ENCODE measurements around the gene CPM. TPM values are rescaled to one million over a fixed set of nuclear protein-coding genes. Genes with fewer than 3 reads are reported as not detected.

CPM gene
- total RNA-seq, 1 donor from 2014 or later: not detected

GRCh38 chr12:68915055-68915454, 17.9 kb downstream of the CPM start:
- H3K4me1 Mint-ChIP-seq: no peaks in the 10 kb centered on the region
- no peak overlapping the region for H3K4me3 Mint-ChIP-seq
- no peak overlapping the region for H3K27ac Mint-ChIP-seq (ENCODE audit: unreplicated experiment)
- TF ChIP-seq CTCF (conservative IDR thresholded peaks at IDR 0.05): no peak
- DNase-seq (ENCODE audit: low read depth, low spot score): no peak
- no peaks in the 10 kb centered on the region for H3K27me3 Mint-ChIP-seq (ENCODE audit: low read depth)
- H3K36me3 Mint-ChIP-seq (ENCODE audit: low read depth): no peaks in the 10 kb centered on the region
- H3K9me3 Mint-ChIP-seq: no peaks in the 10 kb centered on the region

- no peak for DNase-seq (ENCODE audit: low read depth, low spot score)
- Mint-ChIP-seq H3K27ac (ENCODE audit: unreplicated experiment) (no peak overlapping the region), H3K36me3 (ENCODE audit: low read depth) (no peaks in the 10 kb centered on the region), H3K4me1 (no peaks in the 10 kb centered on the region), H3K9me3 (no peaks in the 10 kb centered on the region), H3K27me3 (ENCODE audit: low read depth) (no peaks in the 10 kb centered on the region), H3K4me3 (no peak overlapping the region)
- TF ChIP-seq CTCF (conservative IDR thresholded peaks at IDR 0.05): no peak
Measured at GRCh38 chr12:68913682-68914081, 19.3 kb downstream of the CPM start.

- H3K4me3 Mint-ChIP-seq: no peak overlapping the region
- H3K27me3 Mint-ChIP-seq (ENCODE audit: low read depth): no peaks in the 10 kb centered on the region
- H3K9me3 Mint-ChIP-seq: no peaks in the 10 kb centered on the region
- H3K4me1 Mint-ChIP-seq: no peaks in the 10 kb centered on the region
- no peaks in the 10 kb centered on the region for H3K36me3 Mint-ChIP-seq (ENCODE audit: low read depth)
- no peak overlapping the region for H3K27ac Mint-ChIP-seq (ENCODE audit: unreplicated experiment)
- TF ChIP-seq CTCF (conservative IDR thresholded peaks at IDR 0.05): no peak
- no peak for DNase-seq (ENCODE audit: low read depth, low spot score)
Measured at GRCh38 chr12:68912916-68913315, 20.1 kb downstream of the CPM start.

GRCh38 chr12:68911197-68911718, 21.7 kb downstream of the CPM start:
- Mint-ChIP-seq H3K27ac (ENCODE audit: unreplicated experiment) (no peak overlapping the region), H3K4me1 (no peaks in the 10 kb centered on the region), H3K4me3 (no peak overlapping the region), H3K9me3 (no peaks in the 10 kb centered on the region), H3K27me3 (ENCODE audit: low read depth) (no peaks in the 10 kb centered on the region), H3K36me3 (ENCODE audit: low read depth) (no peaks in the 10 kb centered on the region)
- DNase-seq (ENCODE audit: low read depth, low spot score): no peak
- no peak for TF ChIP-seq CTCF (conservative IDR thresholded peaks at IDR 0.05)

GRCh38 chr12:68910128-68910527, 22.8 kb downstream of the CPM start:
- DNase-seq (ENCODE audit: low read depth, low spot score): no peak
- Mint-ChIP-seq H3K4me3 (no peak overlapping the region), H3K4me1 (no peaks in the 10 kb centered on the region), H3K27ac (ENCODE audit: unreplicated experiment) (no peak overlapping the region), H3K36me3 (ENCODE audit: low read depth) (no peaks in the 10 kb centered on the region), H3K27me3 (ENCODE audit: low read depth) (no peaks in the 10 kb centered on the region), H3K9me3 (no peaks in the 10 kb centered on the region)
- TF ChIP-seq CTCF (conservative IDR thresholded peaks at IDR 0.05): no peak

GRCh38 chr12:68908076-68908475, 24.9 kb downstream of the CPM start:
- H3K4me1 Mint-ChIP-seq: no peaks in the 10 kb centered on the region
- no peaks in the 10 kb centered on the region for H3K9me3 Mint-ChIP-seq
- H3K27ac Mint-ChIP-seq (ENCODE audit: unreplicated experiment): no peak overlapping the region
- DNase-seq (ENCODE audit: low read depth, low spot score): no peak
- TF ChIP-seq CTCF (conservative IDR thresholded peaks at IDR 0.05): no peak
- H3K36me3 Mint-ChIP-seq (ENCODE audit: low read depth): no peaks in the 10 kb centered on the region
- no peak overlapping the region for H3K4me3 Mint-ChIP-seq
- H3K27me3 Mint-ChIP-seq (ENCODE audit: low read depth): no peaks in the 10 kb centered on the region

All from neural crest cell (in vitro differentiated cells).